Fibroblast of the aortic adventitia (primary cell): Measurements from ENCODE around the gene INTS7. TPM values are rescaled to one million over a fixed set of nuclear protein-coding genes. Genes with fewer than 3 reads are reported as not detected.

Experiments
- small RNA-seq: library from RNA; depleted of rRNA; stranded (forward); fragments of <200 nt; gene quantifications from one replicate; pipeline ENCODE3, GENCODE V24; 2012
- total RNA-seq: library from RNA; depleted of rRNA; stranded (reverse); fragments of >200 nt; gene quantifications from 2 replicates; pipeline ENCODE4 v1.2.3, GENCODE V29; 2012; ENCODE audit warnings: low replicate concordance

The INTS7 gene
- total RNA-seq, 1 donor: 34.7 TPM

Small RNAs within 50 kb of the gene (small RNA-seq; reads per million reads assigned to genes)
- gene MIR3122: not detected
- gene RF00568: not detected

Other genes starting within 250 kb of the INTS7 start
- gene LPGAT1, start 204.8 kb downstream of the INTS7 start, total RNA-seq: 13.7 and 36.2 TPM in 2 replicates
- 1.5 and 47.7 TPM in 2 replicates for gene DTL, start 191 bp upstream of the INTS7 start, total RNA-seq
- gene PPP2R5A, start 249.9 kb upstream of the INTS7 start, total RNA-seq: 23.7 and 31.6 TPM in 2 replicates